Measurements from ENCODE around the gene APBA3.
A peak's percentile ranks its signal among the peaks of the same experiment; 100 is the strongest.

The APBA3 gene, protein sequence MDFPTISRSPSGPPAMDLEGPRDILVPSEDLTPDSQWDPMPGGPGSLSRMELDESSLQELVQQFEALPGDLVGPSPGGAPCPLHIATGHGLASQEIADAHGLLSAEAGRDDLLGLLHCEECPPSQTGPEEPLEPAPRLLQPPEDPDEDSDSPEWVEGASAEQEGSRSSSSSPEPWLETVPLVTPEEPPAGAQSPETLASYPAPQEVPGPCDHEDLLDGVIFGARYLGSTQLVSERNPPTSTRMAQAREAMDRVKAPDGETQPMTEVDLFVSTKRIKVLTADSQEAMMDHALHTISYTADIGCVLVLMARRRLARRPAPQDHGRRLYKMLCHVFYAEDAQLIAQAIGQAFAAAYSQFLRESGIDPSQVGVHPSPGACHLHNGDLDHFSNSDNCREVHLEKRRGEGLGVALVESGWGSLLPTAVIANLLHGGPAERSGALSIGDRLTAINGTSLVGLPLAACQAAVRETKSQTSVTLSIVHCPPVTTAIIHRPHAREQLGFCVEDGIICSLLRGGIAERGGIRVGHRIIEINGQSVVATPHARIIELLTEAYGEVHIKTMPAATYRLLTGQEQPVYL

DNA sequence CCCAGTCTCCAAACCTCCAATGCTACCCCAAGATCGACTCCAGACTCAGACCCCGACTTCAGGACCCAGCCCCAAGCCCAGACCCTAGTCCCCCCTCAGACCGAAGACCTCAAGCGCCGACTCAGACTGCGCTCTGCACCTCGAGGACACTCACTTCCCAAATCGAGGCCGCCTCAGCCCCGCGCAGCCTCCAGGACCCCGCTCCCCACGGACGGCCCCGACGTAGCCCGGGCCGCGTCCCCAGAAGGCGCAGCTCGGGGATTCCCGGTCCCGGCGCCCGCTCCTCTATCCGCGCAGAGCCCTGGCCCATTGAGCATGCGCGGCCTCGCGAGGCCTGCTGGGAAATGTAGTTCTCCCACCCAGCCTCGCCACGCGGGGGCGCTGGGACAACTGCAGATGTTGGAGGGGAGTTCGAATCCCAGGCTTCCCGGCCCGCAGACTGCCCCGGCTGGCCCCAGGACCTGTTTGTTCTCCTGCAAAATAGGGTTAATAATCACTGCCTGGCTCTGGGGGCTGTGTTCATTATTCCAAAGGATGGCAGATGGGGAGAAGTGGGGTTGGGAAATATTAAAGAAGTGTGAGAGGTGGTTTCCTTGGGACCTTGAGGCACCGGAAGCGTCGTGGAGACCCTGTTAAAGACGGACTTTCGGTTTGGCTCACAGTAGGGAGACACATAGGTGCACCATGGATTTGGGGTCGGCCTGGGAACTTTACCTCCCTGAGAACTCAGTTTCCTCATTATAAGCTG lies at the start of gene APBA3:
TSS of gene APBA3 (minus strand) at position 311 of the 748 bp plus-strand sequence. CDS start 1,428 bp downstream, outside the sequence.
- Histone ChIP-seq H3K9me3 (ENCODE audit: control insufficient read depth in 1 of 2, low read length in 2 of 2) (no peaks in the 10 kb centered on the region), H3K36me3 (ENCODE audit: control insufficient read depth in 1 of 2, insufficient read depth in 2 of 2, low read length in 2 of 2) (peaks cover 7 to 12% of the 10 kb centered on the region in 2 donors), H3K27ac (ENCODE audit: low read depth, low read length) (peak within 1 kb of the TSS; percentile 98), H3K4me3 (ENCODE audit: low read depth in 1 of 2, low read length in 2 of 2) (peak within 1 kb of the TSS; percentile 94 to 97), H3K9ac (ENCODE audit: low read depth in 1 of 2, low read length in 2 of 2) (peak within 1 kb of the TSS; percentile 96 to 97), H3K27me3 (ENCODE audit: control insufficient read depth in 1 of 2, insufficient read depth in 2 of 2, low read length in 2 of 2) (no peaks in the 10 kb centered on the region), H3K4me1 (ENCODE audit: control insufficient read depth in 1 of 2, insufficient read depth in 2 of 2, low read length in 2 of 2) (peaks cover 17 to 27% of the 10 kb centered on the region in 2 donors)

DNA sequence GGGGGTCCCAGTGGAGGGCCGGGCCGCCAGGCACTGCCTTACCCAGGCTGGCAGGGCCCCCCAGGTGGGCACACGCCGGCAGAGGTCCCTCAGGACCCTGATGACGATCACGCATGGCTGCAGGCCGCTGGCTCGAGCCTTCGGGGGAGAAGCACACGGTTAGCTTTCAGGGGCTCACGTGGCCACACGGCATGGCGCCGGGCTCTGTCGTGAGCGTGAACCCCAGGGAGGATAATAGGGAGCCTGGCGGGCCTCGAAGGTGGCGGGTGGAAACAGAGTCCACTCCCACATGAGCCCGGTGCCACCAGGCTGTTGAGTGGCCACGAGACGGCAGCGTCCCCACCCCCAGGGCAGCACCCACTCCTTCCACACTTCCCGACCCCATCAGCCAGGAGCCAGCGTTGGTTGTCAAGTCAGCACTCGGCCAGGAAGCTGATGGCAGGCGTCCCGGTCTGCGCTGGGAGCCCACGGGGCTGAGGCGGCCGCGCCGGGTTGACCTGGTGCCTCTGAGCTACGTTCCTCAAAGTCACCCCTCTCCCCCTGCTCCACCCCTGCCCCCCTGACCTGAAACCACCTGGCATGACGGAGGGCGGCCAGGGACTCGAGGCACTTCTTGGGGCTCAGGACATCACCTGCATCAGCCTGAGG lies 49.3 kb upstream of the APBA3 start:
- no peak overlapping the region for H3K4me3 ChIP-seq (ENCODE audit: low read depth in 1 of 2, low read length in 2 of 2)
- H3K9ac ChIP-seq (ENCODE audit: low read depth in 1 of 2, low read length in 2 of 2), result no peak overlapping the region
- peaks cover 5 to 16% of the 10 kb centered on the region in 2 donors for H3K4me1 ChIP-seq (ENCODE audit: control insufficient read depth in 1 of 2, insufficient read depth in 2 of 2, low read length in 2 of 2)
- H3K9me3 ChIP-seq (ENCODE audit: control insufficient read depth in 1 of 2, low read length in 2 of 2), result peaks cover 0 to 7% of the 10 kb centered on the region in 2 donors
- H3K36me3 ChIP-seq (ENCODE audit: control insufficient read depth in 1 of 2, insufficient read depth in 2 of 2, low read length in 2 of 2), result no peaks in the 10 kb centered on the region
- H3K27me3 ChIP-seq (ENCODE audit: control insufficient read depth in 1 of 2, insufficient read depth in 2 of 2, low read length in 2 of 2), result peaks cover 0 to 7% of the 10 kb centered on the region in 2 donors
- H3K27ac ChIP-seq (ENCODE audit: low read depth, low read length), result no peak overlapping the region

DNA sequence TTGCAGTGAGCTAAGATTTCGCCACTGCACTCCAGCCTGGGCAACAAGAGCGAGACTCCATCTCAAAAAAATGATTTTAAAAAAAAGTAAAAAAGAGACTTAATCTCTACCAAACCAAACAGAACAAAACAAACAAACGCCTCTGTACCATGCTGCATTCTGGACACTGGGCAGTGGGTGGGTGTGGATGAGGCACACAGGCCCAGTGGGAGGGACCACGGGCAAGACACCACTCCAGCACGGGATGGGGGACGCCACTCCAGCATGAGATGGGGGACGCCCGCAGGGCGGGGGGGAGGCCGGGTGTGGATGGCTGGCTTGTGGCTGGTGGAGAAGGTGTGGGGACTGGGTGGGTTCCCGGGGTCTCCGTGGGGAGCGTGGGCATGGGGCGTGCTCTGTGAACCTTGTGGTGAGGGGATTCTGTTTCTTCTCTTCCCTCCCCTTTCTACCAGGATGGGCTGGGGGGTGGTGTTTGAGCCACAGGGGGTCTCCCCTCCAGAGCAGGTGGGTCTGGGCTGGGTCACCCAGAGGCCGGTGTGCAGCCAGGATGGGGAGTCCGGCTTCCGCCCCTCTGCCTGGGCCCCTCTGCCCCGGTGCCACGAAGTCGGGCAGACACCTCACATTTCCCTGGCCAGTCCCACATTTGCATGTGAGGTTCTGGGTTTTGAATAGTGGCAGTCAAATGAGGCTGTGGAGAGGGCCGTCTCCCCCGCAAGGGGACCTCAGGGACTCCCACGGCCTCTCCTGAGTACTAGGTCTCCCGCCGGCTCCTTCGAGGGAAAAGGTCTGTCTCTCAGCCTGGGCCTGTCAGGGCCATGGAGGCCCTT lies 48.6 kb upstream of the APBA3 start:
- Histone ChIP-seq H3K36me3 (ENCODE audit: control insufficient read depth in 1 of 2, insufficient read depth in 2 of 2, low read length in 2 of 2) (no peaks in the 10 kb centered on the region), H3K27ac (ENCODE audit: low read depth, low read length) (no peak overlapping the region), H3K4me3 (ENCODE audit: low read depth in 1 of 2, low read length in 2 of 2) (no peak overlapping the region), H3K27me3 (ENCODE audit: control insufficient read depth in 1 of 2, insufficient read depth in 2 of 2, low read length in 2 of 2) (peaks cover 0 to 7% of the 10 kb centered on the region in 2 donors), H3K9me3 (ENCODE audit: control insufficient read depth in 1 of 2, low read length in 2 of 2) (peaks cover 0 to 7% of the 10 kb centered on the region in 2 donors), H3K4me1 (ENCODE audit: control insufficient read depth in 1 of 2, insufficient read depth in 2 of 2, low read length in 2 of 2) (peaks cover 5 to 16% of the 10 kb centered on the region in 2 donors), H3K9ac (ENCODE audit: low read depth in 1 of 2, low read length in 2 of 2) (no peak overlapping the region)

DNA sequence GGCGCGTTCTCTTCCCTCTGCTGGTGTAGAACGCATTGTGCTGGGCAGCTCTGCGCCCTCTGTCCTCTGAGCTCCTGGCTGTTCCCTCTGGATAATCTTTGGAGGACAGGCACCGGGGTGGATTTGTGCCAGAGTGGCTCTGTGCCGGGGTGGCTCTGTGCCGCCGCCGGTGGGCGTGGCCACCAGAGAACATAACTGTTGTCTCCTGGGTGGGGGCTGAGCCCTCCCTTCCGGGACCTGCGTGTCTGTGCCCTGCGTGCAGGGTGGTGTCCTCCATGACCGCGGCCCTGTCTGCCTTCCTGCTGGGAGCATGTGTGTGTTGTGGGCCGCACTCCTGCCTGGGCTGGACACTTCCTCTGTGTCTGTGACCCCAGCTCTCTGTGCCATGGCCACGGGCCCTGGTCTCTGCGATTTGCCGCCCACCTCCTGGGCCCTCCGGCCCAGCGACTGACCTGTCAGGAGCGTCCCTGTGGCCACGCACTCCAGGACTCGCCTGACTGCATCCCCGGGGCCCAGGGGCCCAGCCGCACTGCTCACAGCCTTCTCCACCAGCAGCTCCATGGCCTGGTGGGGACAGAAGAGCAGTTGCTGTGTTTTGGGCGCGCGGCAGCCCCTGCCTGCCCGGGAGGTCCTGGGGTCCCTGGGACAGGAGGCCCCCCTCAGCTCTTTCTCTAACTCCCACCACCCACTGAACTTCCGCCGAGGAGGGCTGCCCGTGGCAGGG lies 47.1 kb upstream of the APBA3 start:
- peaks cover 0 to 7% of the 10 kb centered on the region in 2 donors for H3K27me3 ChIP-seq (ENCODE audit: control insufficient read depth in 1 of 2, insufficient read depth in 2 of 2, low read length in 2 of 2)
- H3K9ac ChIP-seq (ENCODE audit: low read depth in 1 of 2, low read length in 2 of 2), result no peak overlapping the region
- peaks cover 0 to 7% of the 10 kb centered on the region in 2 donors for H3K9me3 ChIP-seq (ENCODE audit: control insufficient read depth in 1 of 2, low read length in 2 of 2)
- no peak overlapping the region for H3K27ac ChIP-seq (ENCODE audit: low read depth, low read length)
- H3K4me3 ChIP-seq (ENCODE audit: low read depth in 1 of 2, low read length in 2 of 2), result no peak overlapping the region
- H3K4me1 ChIP-seq (ENCODE audit: control insufficient read depth in 1 of 2, insufficient read depth in 2 of 2, low read length in 2 of 2), result peaks cover 5 to 13% of the 10 kb centered on the region in 2 donors
- H3K36me3 ChIP-seq (ENCODE audit: control insufficient read depth in 1 of 2, insufficient read depth in 2 of 2, low read length in 2 of 2), result no peaks in the 10 kb centered on the region

DNA sequence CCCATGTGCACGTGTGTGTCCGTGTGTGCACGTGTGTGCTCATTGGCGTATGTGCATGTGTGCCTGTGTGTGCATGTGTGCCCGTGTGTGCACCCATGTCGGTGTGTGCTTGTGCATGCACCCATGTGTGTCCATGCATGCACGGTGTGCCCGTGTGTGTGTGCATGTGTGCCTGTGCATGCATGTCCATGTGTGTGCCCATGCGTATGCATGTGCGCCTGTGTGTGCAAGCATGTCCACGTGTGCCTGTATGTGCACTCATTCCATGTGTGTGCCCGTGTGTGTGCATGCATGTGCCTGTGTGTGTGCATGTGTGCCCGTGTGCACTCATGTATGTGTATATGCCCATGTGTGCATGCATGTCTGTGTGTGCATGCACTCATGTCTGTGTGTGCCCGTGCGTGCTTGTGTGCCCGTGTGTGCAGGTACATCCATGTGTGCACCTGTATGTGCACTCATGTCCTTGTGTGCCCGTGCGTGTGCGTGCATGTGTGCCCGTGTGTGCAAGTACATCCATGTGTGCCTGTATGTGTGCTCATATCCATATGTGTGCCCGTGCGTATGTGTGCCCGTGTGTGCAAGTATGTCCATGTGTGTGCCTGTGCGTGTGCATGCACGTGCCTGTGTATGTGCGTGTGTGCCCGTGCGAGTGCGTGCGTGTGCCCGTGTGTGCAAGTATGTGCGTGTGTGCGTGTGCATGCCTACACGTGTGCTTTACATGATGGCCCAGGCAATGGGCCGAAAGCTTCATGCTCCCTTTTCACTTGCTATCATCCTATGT lies 46.3 kb upstream of the APBA3 start:
- Histone ChIP-seq H3K36me3 (ENCODE audit: control insufficient read depth in 1 of 2, insufficient read depth in 2 of 2, low read length in 2 of 2) (no peaks in the 10 kb centered on the region), H3K27me3 (ENCODE audit: control insufficient read depth in 1 of 2, insufficient read depth in 2 of 2, low read length in 2 of 2) (peaks cover 0 to 7% of the 10 kb centered on the region in 2 donors), H3K4me3 (ENCODE audit: low read depth in 1 of 2, low read length in 2 of 2) (no peak overlapping the region), H3K9ac (ENCODE audit: low read depth in 1 of 2, low read length in 2 of 2) (no peak overlapping the region), H3K27ac (ENCODE audit: low read depth, low read length) (no peak overlapping the region), H3K9me3 (ENCODE audit: control insufficient read depth in 1 of 2, low read length in 2 of 2) (peaks cover 0 to 7% of the 10 kb centered on the region in 2 donors), H3K4me1 (ENCODE audit: control insufficient read depth in 1 of 2, insufficient read depth in 2 of 2, low read length in 2 of 2) (peaks cover 0 to 8% of the 10 kb centered on the region in 2 donors)

DNA sequence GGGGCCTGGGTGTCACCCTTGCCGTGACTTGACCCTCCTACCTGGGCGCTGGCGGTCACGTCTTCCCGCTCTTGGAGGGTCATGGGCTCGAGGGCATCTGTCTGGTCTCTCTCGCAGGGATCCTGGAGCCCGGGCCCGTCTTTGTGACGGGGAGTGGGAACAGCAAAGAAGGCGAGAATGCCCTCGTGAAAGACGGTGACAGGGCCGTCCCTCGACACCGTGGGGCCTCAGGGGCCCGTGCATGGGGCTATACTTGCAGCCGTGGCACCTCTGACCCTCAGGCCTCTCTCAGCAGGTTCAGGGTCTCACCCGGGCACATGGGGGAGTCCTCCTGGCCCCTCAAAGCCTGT lies 45.6 kb upstream of the APBA3 start:
- H3K27ac ChIP-seq (ENCODE audit: low read depth, low read length), result no peak overlapping the region
- H3K36me3 ChIP-seq (ENCODE audit: control insufficient read depth in 1 of 2, insufficient read depth in 2 of 2, low read length in 2 of 2), result no peaks in the 10 kb centered on the region
- peaks cover 0 to 8% of the 10 kb centered on the region in 2 donors for H3K4me1 ChIP-seq (ENCODE audit: control insufficient read depth in 1 of 2, insufficient read depth in 2 of 2, low read length in 2 of 2)
- H3K27me3 ChIP-seq (ENCODE audit: control insufficient read depth in 1 of 2, insufficient read depth in 2 of 2, low read length in 2 of 2), result peaks cover 0 to 7% of the 10 kb centered on the region in 2 donors
- H3K9me3 ChIP-seq (ENCODE audit: control insufficient read depth in 1 of 2, low read length in 2 of 2), result peaks cover 0 to 7% of the 10 kb centered on the region in 2 donors
- no peak overlapping the region for H3K9ac ChIP-seq (ENCODE audit: low read depth in 1 of 2, low read length in 2 of 2)
- no peak overlapping the region for H3K4me3 ChIP-seq (ENCODE audit: low read depth in 1 of 2, low read length in 2 of 2)

DNA sequence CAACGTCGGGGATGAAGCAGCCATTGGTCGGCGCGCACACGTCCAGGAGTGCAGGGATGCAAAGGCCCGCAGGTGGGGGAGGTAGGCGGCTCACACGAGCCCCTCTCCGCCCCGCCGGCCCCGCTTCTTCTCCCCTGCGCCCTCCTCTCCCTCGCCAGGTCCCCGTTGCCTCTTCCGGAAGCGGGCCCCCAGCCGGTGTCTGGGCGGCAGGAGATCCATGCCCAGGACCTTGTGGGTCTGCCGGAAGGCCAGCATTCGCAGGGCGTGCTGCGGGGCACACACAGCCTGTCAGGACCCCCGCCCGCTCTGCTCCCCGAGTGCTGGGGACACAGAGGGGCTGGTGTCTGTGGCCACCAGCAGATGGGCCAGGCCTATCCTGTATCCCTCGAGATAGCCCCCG lies 44.4 kb upstream of the APBA3 start:
- no peaks in the 10 kb centered on the region for H3K36me3 ChIP-seq (ENCODE audit: control insufficient read depth in 1 of 2, insufficient read depth in 2 of 2, low read length in 2 of 2)
- peaks cover 10 to 18% of the 10 kb centered on the region in 2 donors for H3K27me3 ChIP-seq (ENCODE audit: control insufficient read depth in 1 of 2, insufficient read depth in 2 of 2, low read length in 2 of 2)
- no peak overlapping the region for H3K27ac ChIP-seq (ENCODE audit: low read depth, low read length)
- no peak overlapping the region for H3K4me3 ChIP-seq (ENCODE audit: low read depth in 1 of 2, low read length in 2 of 2)
- H3K9ac ChIP-seq (ENCODE audit: low read depth in 1 of 2, low read length in 2 of 2), result no peak overlapping the region
- peaks cover 0 to 18% of the 10 kb centered on the region in 2 donors for H3K4me1 ChIP-seq (ENCODE audit: control insufficient read depth in 1 of 2, insufficient read depth in 2 of 2, low read length in 2 of 2)
- peaks cover 0 to 7% of the 10 kb centered on the region in 2 donors for H3K9me3 ChIP-seq (ENCODE audit: control insufficient read depth in 1 of 2, low read length in 2 of 2)

DNA sequence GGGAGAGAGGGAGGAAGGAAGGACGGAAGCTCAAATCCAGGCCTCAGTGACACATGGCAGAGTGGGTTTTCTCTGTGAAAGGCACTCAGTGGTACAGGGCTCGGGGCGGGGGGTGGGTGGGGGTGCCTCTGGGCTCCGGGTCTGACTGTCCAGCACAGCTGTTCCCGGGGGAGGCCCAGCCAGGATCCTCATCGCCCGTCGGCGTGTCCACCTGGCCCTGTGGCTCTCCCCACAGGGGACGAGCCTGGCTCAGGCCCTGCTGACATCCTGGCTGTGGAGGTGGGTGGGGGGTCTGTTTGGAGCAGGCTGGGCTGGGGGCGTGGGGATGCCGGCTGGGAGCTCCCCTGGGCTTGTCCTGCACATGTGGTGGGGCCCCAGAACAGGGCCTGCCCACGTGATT lies 42.9 kb upstream of the APBA3 start:
- peaks cover 0 to 7% of the 10 kb centered on the region in 2 donors for H3K9me3 ChIP-seq (ENCODE audit: control insufficient read depth in 1 of 2, low read length in 2 of 2)
- H3K4me3 ChIP-seq (ENCODE audit: low read depth in 1 of 2, low read length in 2 of 2), result no peak overlapping the region
- no peak overlapping the region for H3K9ac ChIP-seq (ENCODE audit: low read depth in 1 of 2, low read length in 2 of 2)
- H3K27ac ChIP-seq (ENCODE audit: low read depth, low read length), result no peak overlapping the region
- H3K36me3 ChIP-seq (ENCODE audit: control insufficient read depth in 1 of 2, insufficient read depth in 2 of 2, low read length in 2 of 2), result no peaks in the 10 kb centered on the region
- H3K27me3 ChIP-seq (ENCODE audit: control insufficient read depth in 1 of 2, insufficient read depth in 2 of 2, low read length in 2 of 2), result peaks cover 10 to 18% of the 10 kb centered on the region in 2 donors
- peaks cover 0 to 18% of the 10 kb centered on the region in 2 donors for H3K4me1 ChIP-seq (ENCODE audit: control insufficient read depth in 1 of 2, insufficient read depth in 2 of 2, low read length in 2 of 2)

Data from duodenal mucosa (tissue), 2 donors.